H1 (cell line): ENCODE results near the gene RSPH9.

ENCODE experiments used
- ATF2 ChIP-seq: IDR thresholded peaks from 2 replicates; pipeline ENCODE4 v1.6.1; 2012; ENCODE audit warnings: low read length, inconsistent platforms
- CREB1 ChIP-seq: IDR thresholded peaks from 2 replicates; pipeline ENCODE4 v1.6.1; 2012; ENCODE audit warnings: inconsistent platforms
- CTCF ChIP-seq, 3 experiments: IDR thresholded peaks; 1 replicate in 2 of 3; 2 replicates in 1 of 3; pipeline versions ENCODE4 v1.5.1 to v1.6.1; 2011; ENCODE audit warnings: low read length in 3 of 3, mild to moderate bottlenecking in 3 of 3, inconsistent platforms in 2 of 3, low read depth in 1 of 3, moderate library complexity in 1 of 3; ENCODE audit not compliant: insufficient read depth in 1 of 3; ENCODE audit errors: control extremely low read depth in 1 of 3
- KDM1A ChIP-seq: fragments of 200-600, 300-600 bp; sonication (generic); IDR thresholded peaks from 2 replicates; pipeline ENCODE4 v1.7.1; 2016; ENCODE audit warnings: mild to moderate bottlenecking, low read length, borderline replicate concordance
- MAX ChIP-seq: IDR thresholded peaks from 2 replicates; pipeline ENCODE4 v1.6.1; 2012; ENCODE audit warnings: inconsistent platforms
- POLR2A ChIP-seq, 2 experiments: IDR thresholded peaks; 1 replicate in 1 of 2; 2 replicates in 1 of 2; pipeline ENCODE4 v1.6.1; 2011; ENCODE audit warnings: low read depth in 2 of 2, low read length in 2 of 2, mild to moderate bottlenecking in 2 of 2; ENCODE audit errors: control extremely low read depth in 1 of 2
- SIX5 ChIP-seq: IDR thresholded peaks from 2 replicates; pipeline ENCODE4 v1.6.1; 2011; ENCODE audit warnings: mild to moderate bottlenecking, low read depth, low read length
- SP2 ChIP-seq: IDR thresholded peaks from 2 replicates; pipeline ENCODE4 v1.6.1; 2012; ENCODE audit warnings: mild to moderate bottlenecking, low read length, inconsistent platforms
- USF2 ChIP-seq: IDR thresholded peaks from 2 replicates; pipeline ENCODE4 v1.6.1; 2011; ENCODE audit warnings: low read length, improper control_type of control experiment

- TF ChIP-seq CTCF (IDR thresholded peaks at IDR 0.05; ENCODE audit: control extremely low read depth in 1 of 3, insufficient read depth in 1 of 3, low read depth in 1 of 3, low read length in 3 of 3) (no peak), POLR2A (IDR thresholded peaks at IDR 0.05; ENCODE audit: control extremely low read depth in 1 of 2, low read depth in 2 of 2, low read length in 2 of 2) (no peak), CREB1 (no peak), SP2 (no peak), MAX (no peak), USF2 (no peak), SIX5 (no peak), ATF2 (no peak), KDM1A (no peak)
Observed at GRCh38 chr6:43716099-43716498, 71.3 kb downstream of the RSPH9 start.
